ENCODE measurements around the gene CEP112. TPM values are rescaled to one million over a fixed set of nuclear protein-coding genes. Genes with fewer than 3 reads are reported as not detected.
A peak's percentile ranks its signal among the peaks of the same experiment; 100 is the strongest.

CEP112 gene
- total and polyA plus RNA-seq, 2 of the 13 experiments (the other 11 are each of a cell fraction or from before 2014, with no cell fraction given), result 1.2 to 3.4 TPM

DNA sequence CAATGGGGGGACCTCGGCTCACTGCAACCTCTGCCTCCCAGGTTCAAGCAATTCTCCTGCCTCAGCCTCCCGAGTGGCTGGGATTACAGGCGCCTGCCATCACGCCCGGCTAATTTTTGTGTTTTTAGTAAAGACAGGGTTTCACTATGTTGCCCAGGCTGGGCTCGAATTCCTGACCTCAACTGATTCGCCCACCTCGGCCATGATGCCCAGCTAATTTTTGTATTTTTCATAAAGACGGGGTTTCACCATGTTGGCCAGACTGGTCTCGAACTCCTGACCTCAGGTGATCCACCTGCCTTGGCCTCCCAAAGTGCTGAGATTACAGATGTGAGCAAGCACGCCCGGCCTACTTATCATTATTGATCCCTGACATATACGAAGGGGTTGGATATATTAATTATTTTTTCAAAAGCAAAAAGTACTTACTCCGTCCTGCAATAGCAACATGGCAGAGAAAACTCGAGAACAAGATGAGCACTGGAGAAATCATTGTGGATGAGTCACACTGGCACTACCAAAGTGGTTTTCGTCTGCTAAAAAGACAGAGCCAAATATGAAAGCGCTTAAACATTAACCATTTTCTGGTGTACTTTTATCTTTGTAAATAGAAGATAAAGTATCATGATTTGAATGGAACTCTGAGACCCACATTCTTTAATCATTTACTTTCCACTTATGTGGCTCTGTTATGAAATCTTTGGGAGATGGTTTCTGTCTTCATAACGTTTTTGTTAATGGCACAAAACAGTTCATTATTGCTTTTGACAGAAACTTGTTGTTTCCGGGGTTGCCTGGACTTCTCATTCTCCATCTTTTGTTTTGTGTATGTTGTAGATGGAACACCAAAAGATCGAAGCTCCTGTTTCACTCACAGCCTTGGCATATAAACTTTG is 37.2 kb upstream of the CEP112 start, which contains the start of gene APOH (continued):
- TF ChIP-seq, protein P1, sequence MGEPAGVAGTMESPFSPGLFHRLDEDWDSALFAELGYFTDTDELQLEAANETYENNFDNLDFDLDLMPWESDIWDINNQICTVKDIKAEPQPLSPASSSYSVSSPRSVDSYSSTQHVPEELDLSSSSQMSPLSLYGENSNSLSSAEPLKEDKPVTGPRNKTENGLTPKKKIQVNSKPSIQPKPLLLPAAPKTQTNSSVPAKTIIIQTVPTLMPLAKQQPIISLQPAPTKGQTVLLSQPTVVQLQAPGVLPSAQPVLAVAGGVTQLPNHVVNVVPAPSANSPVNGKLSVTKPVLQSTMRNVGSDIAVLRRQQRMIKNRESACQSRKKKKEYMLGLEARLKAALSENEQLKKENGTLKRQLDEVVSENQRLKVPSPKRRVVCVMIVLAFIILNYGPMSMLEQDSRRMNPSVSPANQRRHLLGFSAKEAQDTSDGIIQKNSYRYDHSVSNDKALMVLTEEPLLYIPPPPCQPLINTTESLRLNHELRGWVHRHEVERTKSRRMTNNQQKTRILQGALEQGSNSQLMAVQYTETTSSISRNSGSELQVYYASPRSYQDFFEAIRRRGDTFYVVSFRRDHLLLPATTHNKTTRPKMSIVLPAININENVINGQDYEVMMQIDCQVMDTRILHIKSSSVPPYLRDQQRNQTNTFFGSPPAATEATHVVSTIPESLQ (CRISPR knock-in tag; conservative IDR thresholded peaks at IDR 0.05), result peak; percentile 96; the same call in 1 of the 2 replicates
- no peak for TF ChIP-seq ZZZ3 (CRISPR knock-in tag; IDR thresholded peaks at IDR 0.05; ENCODE audit: borderline replicate concordance)
- TF ChIP-seq HOXA3 (CRISPR knock-in tag; IDR thresholded peaks at IDR 0.05), result peak; percentile 78
- TF ChIP-seq, protein P2, sequence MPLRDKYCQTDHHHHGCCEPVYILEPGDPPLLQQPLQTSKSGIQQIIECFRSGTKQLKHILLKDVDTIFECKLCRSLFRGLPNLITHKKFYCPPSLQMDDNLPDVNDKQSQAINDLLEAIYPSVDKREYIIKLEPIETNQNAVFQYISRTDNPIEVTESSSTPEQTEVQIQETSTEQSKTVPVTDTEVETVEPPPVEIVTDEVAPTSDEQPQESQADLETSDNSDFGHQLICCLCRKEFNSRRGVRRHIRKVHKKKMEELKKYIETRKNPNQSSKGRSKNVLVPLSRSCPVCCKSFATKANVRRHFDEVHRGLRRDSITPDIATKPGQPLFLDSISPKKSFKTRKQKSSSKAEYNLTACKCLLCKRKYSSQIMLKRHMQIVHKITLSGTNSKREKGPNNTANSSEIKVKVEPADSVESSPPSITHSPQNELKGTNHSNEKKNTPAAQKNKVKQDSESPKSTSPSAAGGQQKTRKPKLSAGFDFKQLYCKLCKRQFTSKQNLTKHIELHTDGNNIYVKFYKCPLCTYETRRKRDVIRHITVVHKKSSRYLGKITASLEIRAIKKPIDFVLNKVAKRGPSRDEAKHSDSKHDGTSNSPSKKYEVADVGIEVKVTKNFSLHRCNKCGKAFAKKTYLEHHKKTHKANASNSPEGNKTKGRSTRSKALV (CRISPR knock-in tag; IDR thresholded peaks at IDR 0.05), result peak; percentile 77
- TF ChIP-seq MIER2 (CRISPR knock-in tag; IDR thresholded peaks at IDR 0.05), result no peak
- TF ChIP-seq TCF7 (IDR thresholded peaks at IDR 0.05; ENCODE audit: low read depth), result peak; percentile 73
- TF ChIP-seq, protein P3, sequence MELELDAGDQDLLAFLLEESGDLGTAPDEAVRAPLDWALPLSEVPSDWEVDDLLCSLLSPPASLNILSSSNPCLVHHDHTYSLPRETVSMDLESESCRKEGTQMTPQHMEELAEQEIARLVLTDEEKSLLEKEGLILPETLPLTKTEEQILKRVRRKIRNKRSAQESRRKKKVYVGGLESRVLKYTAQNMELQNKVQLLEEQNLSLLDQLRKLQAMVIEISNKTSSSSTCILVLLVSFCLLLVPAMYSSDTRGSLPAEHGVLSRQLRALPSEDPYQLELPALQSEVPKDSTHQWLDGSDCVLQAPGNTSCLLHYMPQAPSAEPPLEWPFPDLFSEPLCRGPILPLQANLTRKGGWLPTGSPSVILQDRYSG (CRISPR knock-in tag; IDR thresholded peaks at IDR 0.05), result peak; percentile 81
- no peak for TF ChIP-seq ZNF17 (CRISPR knock-in tag; IDR thresholded peaks at IDR 0.05)
- TF ChIP-seq NFIC (IDR thresholded peaks at IDR 0.05; ENCODE audit: low read length), result peak; percentile 70; the same call in 1 of the 2 replicates
- TF ChIP-seq HNRNPUL1 (IDR thresholded peaks at IDR 0.05; ENCODE audit: low read depth, low read length), result peak; percentile 98
- TF ChIP-seq, protein P4, sequence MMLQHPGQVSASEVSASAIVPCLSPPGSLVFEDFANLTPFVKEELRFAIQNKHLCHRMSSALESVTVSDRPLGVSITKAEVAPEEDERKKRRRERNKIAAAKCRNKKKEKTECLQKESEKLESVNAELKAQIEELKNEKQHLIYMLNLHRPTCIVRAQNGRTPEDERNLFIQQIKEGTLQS (CRISPR knock-in tag; IDR thresholded peaks at IDR 0.05), result peak; percentile 86
- TF ChIP-seq MLLT10 (CRISPR knock-in tag; IDR thresholded peaks at IDR 0.05), result 0 out of 2 replicates have a peak, but pooled peaks have one; percentile 48
- TF ChIP-seq MEF2D (CRISPR knock-in tag; IDR thresholded peaks at IDR 0.05), result peak; percentile 86; the same call in 1 of the 2 replicates
- TF ChIP-seq, protein P5, sequence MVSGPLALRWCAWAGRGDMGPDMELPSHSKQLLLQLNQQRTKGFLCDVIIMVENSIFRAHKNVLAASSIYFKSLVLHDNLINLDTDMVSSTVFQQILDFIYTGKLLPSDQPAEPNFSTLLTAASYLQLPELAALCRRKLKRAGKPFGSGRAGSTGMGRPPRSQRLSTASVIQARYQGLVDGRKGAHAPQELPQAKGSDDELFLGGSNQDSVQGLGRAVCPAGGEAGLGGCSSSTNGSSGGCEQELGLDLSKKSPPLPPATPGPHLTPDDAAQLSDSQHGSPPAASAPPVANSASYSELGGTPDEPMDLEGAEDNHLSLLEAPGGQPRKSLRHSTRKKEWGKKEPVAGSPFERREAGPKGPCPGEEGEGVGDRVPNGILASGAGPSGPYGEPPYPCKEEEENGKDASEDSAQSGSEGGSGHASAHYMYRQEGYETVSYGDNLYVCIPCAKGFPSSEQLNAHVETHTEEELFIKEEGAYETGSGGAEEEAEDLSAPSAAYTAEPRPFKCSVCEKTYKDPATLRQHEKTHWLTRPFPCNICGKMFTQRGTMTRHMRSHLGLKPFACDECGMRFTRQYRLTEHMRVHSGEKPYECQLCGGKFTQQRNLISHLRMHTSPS (CRISPR knock-in tag; IDR thresholded peaks at IDR 0.05; ENCODE audit: low read depth), result peak; percentile 56; the same call in 1 of the 2 replicates
- TF ChIP-seq, protein P6, sequence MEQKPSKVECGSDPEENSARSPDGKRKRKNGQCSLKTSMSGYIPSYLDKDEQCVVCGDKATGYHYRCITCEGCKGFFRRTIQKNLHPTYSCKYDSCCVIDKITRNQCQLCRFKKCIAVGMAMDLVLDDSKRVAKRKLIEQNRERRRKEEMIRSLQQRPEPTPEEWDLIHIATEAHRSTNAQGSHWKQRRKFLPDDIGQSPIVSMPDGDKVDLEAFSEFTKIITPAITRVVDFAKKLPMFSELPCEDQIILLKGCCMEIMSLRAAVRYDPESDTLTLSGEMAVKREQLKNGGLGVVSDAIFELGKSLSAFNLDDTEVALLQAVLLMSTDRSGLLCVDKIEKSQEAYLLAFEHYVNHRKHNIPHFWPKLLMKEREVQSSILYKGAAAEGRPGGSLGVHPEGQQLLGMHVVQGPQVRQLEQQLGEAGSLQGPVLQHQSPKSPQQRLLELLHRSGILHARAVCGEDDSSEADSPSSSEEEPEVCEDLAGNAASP (CRISPR knock-in tag; IDR thresholded peaks at IDR 0.05; ENCODE audit: borderline replicate concordance), result no peak
- TF ChIP-seq, protein P7, sequence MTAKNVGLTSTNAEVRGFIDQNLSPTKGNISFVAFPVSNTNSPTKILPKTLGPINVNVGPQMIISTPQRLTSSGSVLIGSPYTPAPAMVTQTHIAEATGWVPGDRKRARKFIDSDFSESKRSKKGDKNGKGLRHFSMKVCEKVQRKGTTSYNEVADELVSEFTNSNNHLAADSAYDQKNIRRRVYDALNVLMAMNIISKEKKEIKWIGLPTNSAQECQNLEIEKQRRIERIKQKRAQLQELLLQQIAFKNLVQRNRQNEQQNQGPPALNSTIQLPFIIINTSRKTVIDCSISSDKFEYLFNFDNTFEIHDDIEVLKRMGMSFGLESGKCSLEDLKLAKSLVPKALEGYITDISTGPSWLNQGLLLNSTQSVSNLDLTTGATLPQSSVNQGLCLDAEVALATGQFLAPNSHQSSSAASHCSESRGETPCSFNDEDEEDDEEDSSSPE (CRISPR knock-in tag; IDR thresholded peaks at IDR 0.05), result no peak
- TF ChIP-seq THAP11 (CRISPR knock-in tag; IDR thresholded peaks at IDR 0.05), result peak; percentile 63
- TF ChIP-seq TCF12 (IDR thresholded peaks at IDR 0.05), result no peak
- peak; percentile 58; the same call in 1 of the 2 replicates for TF ChIP-seq TCF12 (CRISPR knock-in tag; IDR thresholded peaks at IDR 0.05)

Measured in HepG2 (cell line).